Smooth muscle cell (in vitro differentiated cells): ENCODE measurements around the gene ELMOD3. TPM values are rescaled to one million over a fixed set of nuclear protein-coding genes. Genes with fewer than 3 reads are reported as not detected.

Experiments used
- DNase-seq: peaks from one replicate; lab custom pipeline; 2025; ENCODE audit not compliant: unreplicated experiment; lab: John Stamatoyannopoulos, UW
- H2AFZ ChIP-seq: fragments of 200-600 bp; sonication (generic); 2 replicates; pipeline ENCODE4 v1.6.0; 2016; ENCODE audit warnings: antibody characterized with exemption, low read depth, mild to moderate bottlenecking
- H3F3A ChIP-seq: fragments of 200-600 bp; sonication (generic); 2 replicates; pipeline ENCODE4 v1.6.0; 2017; ENCODE audit warnings: antibody characterized with exemption, low read depth
- H3K27ac ChIP-seq: fragments of 200-600 bp; sonication (generic); 2 replicates; pipeline ENCODE4 v1.5.1; 2016; ENCODE audit warnings: low read depth, mild to moderate bottlenecking
- H3K27me3 ChIP-seq: fragments of 200-600 bp; sonication (generic); 2 replicates; pipeline ENCODE4 v1.6.1; 2016; ENCODE audit warnings: low read depth, mild to moderate bottlenecking
- H3K36me3 ChIP-seq: fragments of 200-600 bp; sonication (generic); 2 replicates; pipeline ENCODE4 v1.5.1; 2016; ENCODE audit warnings: low read depth
- H3K4me1 ChIP-seq: fragments of 200-600 bp; sonication (generic); 2 replicates; pipeline ENCODE4 v1.5.1; 2016; ENCODE audit warnings: low read depth
- H3K4me2 ChIP-seq: fragments of 200-600 bp; sonication (generic); 2 replicates; pipeline ENCODE4 v1.6.0; 2016; ENCODE audit warnings: mild to moderate bottlenecking
- H3K4me3 ChIP-seq: fragments of 200-600 bp; sonication (generic); 2 replicates; pipeline ENCODE4 v1.5.1; 2016; ENCODE audit warnings: mild to moderate bottlenecking
- H3K79me2 ChIP-seq: fragments of 200-600 bp; sonication (generic); 2 replicates; pipeline ENCODE4 v1.6.0; 2016; ENCODE audit warnings: low read depth, mild to moderate bottlenecking
- H3K9ac ChIP-seq: fragments of 200-600 bp; sonication (generic); 2 replicates; pipeline ENCODE4 v1.6.0; 2016; ENCODE audit warnings: low read depth
- H3K9me3 ChIP-seq: fragments of 200-600 bp; sonication (generic); replicated peaks from 2 replicates; pipeline ENCODE4 v1.5.1; 2016; ENCODE audit warnings: low read depth
- H4K20me1 ChIP-seq: fragments of 200-600 bp; sonication (generic); 2 replicates; pipeline ENCODE4 v1.6.0; 2016; ENCODE audit warnings: low read depth
- CTCF ChIP-seq: fragments of 200-600 bp; sonication (generic); IDR thresholded peaks from 2 replicates; pipeline ENCODE4 v1.5.1; 2017; ENCODE audit warnings: borderline replicate concordance, mild to moderate bottlenecking, antibody characterized with exemption; ENCODE audit not compliant: insufficient read depth, poor library complexity, severe bottlenecking
- WGBS: methylation state at CpG from one replicate; pipeline ENCODE4 v1.1.7; 2016; ENCODE audit warnings: low lambda C conversion rate; 5-methylcytosine and 5-hydroxymethylcytosine counted together
- polyA plus RNA-seq: library from polyadenylated mRNA; unstranded; fragments of >200 nt; fragmentation: Nextera tagmentation; extraction: Ambion mirVana; gene quantifications from 2 replicates; pipeline ENCODE4 v1.2.1, GENCODE V29; 2016
- total RNA-seq: library from RNA; depleted of rRNA; stranded (reverse); fragments of >200 nt; gene quantifications from 2 replicates; pipeline ENCODE4 v1.2.3, GENCODE V29; 2014

Gene ELMOD3
- total and polyA plus RNA-seq, 2 experiments from 2014 or later = 13.3 to 15.2 TPM

DNA sequence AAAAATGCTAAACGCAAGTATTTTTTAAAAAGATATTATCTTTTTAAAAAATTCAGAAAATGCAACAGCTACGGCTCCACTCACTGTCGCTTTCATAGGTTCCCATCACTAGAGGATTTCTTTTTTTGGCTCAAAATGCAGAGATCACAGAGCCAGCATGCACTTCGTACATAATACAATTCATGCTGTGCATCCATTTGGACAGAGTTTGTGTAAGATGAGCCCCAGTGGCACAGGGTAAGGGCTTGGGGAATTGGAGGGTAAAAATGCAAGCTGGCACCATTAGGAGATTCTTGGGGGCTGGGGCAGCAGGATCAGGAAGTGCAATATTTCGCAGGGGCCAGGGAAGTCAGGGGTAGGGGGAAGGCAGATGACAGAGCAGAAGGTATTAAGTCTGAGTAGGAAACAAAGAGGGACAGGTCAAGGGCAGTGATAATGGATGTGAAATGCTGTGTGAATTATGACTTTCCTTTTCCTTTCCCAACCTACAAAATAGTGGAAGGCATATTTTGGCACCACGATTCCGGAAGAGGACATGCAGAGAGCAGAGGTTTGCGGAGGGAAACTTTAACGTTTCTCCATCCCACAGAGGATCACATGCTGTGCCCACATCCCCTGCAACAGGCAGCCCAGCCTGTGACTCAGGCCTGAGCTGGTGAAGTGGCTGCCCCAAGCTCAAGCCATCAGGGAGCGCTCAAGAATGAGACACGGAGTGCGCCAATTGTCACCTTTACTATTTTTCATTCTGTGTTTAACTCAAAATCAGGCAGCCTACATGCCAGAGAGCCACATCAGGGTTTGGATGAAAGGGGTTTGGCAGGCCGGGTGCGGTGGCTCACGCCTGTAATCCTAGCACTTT, 50.9 kb downstream of the ELMOD3 start:
- no peak for TF ChIP-seq CTCF
- no peaks in the 10 kb centered on the region for H3K27me3 ChIP-seq
- no peak overlapping the region for H3K4me2 ChIP-seq
- H3F3A ChIP-seq = no peaks in the 10 kb centered on the region
- peaks cover 13% of the 10 kb centered on the region for H3K79me2 ChIP-seq
- no peak overlapping the region for H3K9ac ChIP-seq
- no peaks in the 10 kb centered on the region for H3K36me3 ChIP-seq
- no peaks in the 10 kb centered on the region for H3K9me3 ChIP-seq
- 75% methylated on average over 15 of the region's 15 CpGs for WGBS
- no peak overlapping the region for H2AFZ ChIP-seq
- H3K27ac ChIP-seq = peak overlapping the region; percentile 38
- no peak for DNase-seq
- H4K20me1 ChIP-seq = no peaks in the 10 kb centered on the region
- no peak overlapping the region for H3K4me3 ChIP-seq
- H3K4me1 ChIP-seq = no peaks in the 10 kb centered on the region

GRCh38 chr2:85409845-85410583, 55.4 kb downstream of the ELMOD3 start, which contains the start of gene CAPG:
Gene CAPG (minus strand): TSS chr2:85410366. CDS start chr2:85402145, 8,221 bp downstream.
- Histone ChIP-seq H3K27ac (no peak within 1 kb of the TSS), H3K27me3 (no peaks in the 10 kb centered on the region), H3K9ac (no peak within 1 kb of the TSS), H3K79me2 (peaks cover 8% of the 10 kb centered on the region), H3F3A (peaks cover 4% of the 10 kb centered on the region), H4K20me1 (no peaks in the 10 kb centered on the region), H3K4me3 (no peak within 1 kb of the TSS), H2AFZ (no peak within 1 kb of the TSS), H3K4me2 (no peak within 1 kb of the TSS), H3K9me3 (no peaks in the 10 kb centered on the region), H3K4me1 (peaks cover 4% of the 10 kb centered on the region), H3K36me3 (no peaks in the 10 kb centered on the region)
- TF ChIP-seq CTCF = no peak
- DNase-seq = no peak
- 66% methylated on average over 11 of the region's 12 CpGs for WGBS

DNA sequence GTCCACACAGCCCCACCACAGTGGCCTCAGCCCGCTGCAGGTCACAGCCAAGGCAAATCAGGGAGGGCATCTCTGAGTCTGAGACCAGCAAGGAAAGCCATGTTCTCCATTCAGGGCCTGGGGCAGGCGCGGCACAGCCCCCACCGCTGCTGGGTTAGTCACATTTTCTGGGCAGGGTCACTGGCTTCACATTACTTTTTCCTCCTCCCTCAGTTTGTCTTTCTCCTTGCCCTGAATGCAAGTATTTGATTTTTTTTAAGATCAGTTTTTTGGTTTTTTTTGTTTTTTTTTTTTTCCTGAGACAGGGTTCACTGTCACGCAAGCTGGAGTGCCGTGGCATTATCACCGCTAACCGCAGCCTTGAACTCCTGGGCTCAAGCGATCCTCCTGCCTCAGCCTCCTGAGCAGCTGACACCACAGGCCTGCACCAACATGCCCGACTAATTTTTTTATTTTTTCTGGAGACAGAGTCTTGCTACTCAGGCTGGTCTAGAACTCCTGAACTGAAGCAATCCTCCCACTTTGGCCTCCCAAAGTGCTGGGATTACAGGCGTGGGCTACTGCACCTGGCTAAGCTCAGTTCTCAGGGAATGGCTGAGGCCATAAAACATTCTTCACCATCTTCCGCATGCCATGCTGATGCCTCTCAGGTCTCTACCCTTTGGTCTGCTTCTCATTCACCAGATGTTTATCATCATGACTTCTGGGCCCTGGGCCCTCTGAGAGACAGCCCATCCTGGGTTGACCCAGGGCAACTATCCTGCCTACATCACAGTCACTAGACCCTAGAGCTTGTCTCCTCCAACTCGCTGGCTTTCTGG, 56.2 kb downstream of the ELMOD3 start:
- no peaks in the 10 kb centered on the region for H4K20me1 ChIP-seq
- H3K4me3 ChIP-seq = no peak overlapping the region
- H3K27me3 ChIP-seq = no peaks in the 10 kb centered on the region
- TF ChIP-seq CTCF = no peak
- H3F3A ChIP-seq = peaks cover 4% of the 10 kb centered on the region
- no peaks in the 10 kb centered on the region for H3K9me3 ChIP-seq
- peaks cover 4% of the 10 kb centered on the region for H3K4me1 ChIP-seq
- no peak overlapping the region for H2AFZ ChIP-seq
- H3K9ac ChIP-seq = no peak overlapping the region
- H3K79me2 ChIP-seq = peaks cover 5% of the 10 kb centered on the region
- H3K27ac ChIP-seq = no peak overlapping the region
- no peaks in the 10 kb centered on the region for H3K36me3 ChIP-seq
- WGBS = 82% methylated on average over 13 of the region's 13 CpGs
- no peak overlapping the region for H3K4me2 ChIP-seq
- no peak for DNase-seq
